ENCODE measurements around the gene STEAP3.

STEAP3 gene

DNA sequence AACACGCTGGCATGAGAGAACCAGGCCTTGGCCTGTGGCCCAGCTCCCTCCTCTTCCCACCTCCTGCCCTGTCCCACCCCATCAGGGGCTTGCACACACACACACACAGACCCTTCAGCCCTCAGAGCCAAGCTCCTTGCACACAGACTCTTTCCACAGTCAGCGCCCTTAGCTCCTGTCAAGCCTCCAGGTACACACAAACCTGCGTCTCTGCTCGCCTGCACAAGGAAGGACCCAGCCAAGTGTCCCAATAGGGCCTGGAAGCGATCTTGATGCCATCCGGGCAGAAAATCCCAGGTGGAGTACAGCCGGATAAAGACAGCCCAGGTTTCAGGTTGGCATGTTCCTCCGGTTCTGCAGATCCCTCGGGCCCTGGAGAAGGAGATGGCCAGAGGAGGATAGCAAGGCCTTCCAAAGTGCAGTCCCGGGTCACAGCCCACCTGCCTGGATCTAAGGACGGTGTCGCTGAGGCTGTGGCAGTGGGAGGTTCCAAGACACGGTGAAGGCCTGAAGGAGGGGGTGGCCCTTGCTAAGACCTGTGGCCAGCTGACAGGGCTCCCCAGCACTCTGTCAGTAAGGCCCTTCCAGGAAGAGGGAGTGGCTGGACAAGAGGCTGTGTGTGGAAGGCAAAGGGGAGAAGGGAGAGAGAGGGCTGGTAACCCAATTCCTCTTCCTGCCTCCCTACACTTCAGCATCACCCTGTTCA is 18.5 kb upstream of the STEAP3 start:
- Histone ChIP-seq H3F3A (ENCODE audit: insufficient read depth, low read length) (no peaks in the 10 kb centered on the region), H3K79me2 (ENCODE audit: low read length) (no peaks in the 10 kb centered on the region), H3K27ac (ENCODE audit: low read length) (no peak overlapping the region), H3K4me2 (ENCODE audit: low read depth, low read length) (no peak overlapping the region), H3K27me3 (replicated peaks; ENCODE audit: insufficient read depth, low read length) (no peaks in the 10 kb centered on the region), H3K9me3 (replicated peaks; ENCODE audit: insufficient read depth, low read length) (no peaks in the 10 kb centered on the region), H3K4me3 (ENCODE audit: low read length) (no peak overlapping the region), H2AFZ (ENCODE audit: low read length) (no peak overlapping the region), H3K9ac (ENCODE audit: low read length) (no peak overlapping the region), H3K4me1 (ENCODE audit: low read length) (no peaks in the 10 kb centered on the region), H3K9me2 (replicated peaks; ENCODE audit: insufficient read depth, low read length) (no peaks in the 10 kb centered on the region), H3K36me3 (replicated peaks; ENCODE audit: insufficient read depth, low read length) (no peaks in the 10 kb centered on the region), H4K20me1 (ENCODE audit: insufficient read depth, low read length) (no peaks in the 10 kb centered on the region)
- no peak for DNase-seq
- TF ChIP-seq EZH2 (optimal IDR thresholded peaks at IDR 0.05; ENCODE audit: low read depth, low read length) (no peak), EZH2phosphoT487 (IDR thresholded peaks at IDR 0.05; ENCODE audit: low read length) (no peak)
- TF ChIP-seq, protein P1, sequence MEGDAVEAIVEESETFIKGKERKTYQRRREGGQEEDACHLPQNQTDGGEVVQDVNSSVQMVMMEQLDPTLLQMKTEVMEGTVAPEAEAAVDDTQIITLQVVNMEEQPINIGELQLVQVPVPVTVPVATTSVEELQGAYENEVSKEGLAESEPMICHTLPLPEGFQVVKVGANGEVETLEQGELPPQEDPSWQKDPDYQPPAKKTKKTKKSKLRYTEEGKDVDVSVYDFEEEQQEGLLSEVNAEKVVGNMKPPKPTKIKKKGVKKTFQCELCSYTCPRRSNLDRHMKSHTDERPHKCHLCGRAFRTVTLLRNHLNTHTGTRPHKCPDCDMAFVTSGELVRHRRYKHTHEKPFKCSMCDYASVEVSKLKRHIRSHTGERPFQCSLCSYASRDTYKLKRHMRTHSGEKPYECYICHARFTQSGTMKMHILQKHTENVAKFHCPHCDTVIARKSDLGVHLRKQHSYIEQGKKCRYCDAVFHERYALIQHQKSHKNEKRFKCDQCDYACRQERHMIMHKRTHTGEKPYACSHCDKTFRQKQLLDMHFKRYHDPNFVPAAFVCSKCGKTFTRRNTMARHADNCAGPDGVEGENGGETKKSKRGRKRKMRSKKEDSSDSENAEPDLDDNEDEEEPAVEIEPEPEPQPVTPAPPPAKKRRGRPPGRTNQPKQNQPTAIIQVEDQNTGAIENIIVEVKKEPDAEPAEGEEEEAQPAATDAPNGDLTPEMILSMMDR (IDR thresholded peaks at IDR 0.05; ENCODE audit: low read length): no peak

DNA sequence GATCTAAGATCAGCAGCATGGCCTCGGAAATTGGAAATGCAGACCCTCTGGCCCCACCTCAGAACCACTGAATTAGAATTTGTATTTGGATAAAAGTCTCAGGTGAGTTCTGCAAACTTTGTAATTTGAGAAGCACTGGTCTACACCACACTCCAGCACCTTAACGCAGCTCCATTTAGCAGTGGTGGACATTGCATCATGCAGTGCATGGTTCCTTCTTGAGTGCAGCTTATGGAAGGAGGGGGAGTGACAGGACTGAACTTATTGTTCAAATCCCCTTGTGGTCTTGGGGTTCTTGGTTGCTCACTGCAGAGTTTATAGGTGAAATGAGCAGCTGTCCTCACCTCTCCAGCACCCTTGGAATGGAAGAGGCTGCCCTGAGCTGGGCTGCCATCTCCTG is 17.4 kb upstream of the STEAP3 start:
- H3K79me2 ChIP-seq (ENCODE audit: low read length): no peaks in the 10 kb centered on the region
- no peak overlapping the region for H3K4me3 ChIP-seq (ENCODE audit: low read length)
- H3K4me1 ChIP-seq (ENCODE audit: low read length): no peaks in the 10 kb centered on the region
- no peaks in the 10 kb centered on the region for H3F3A ChIP-seq (ENCODE audit: insufficient read depth, low read length)
- H3K27ac ChIP-seq (ENCODE audit: low read length): no peak overlapping the region
- TF ChIP-seq EZH2 (optimal IDR thresholded peaks at IDR 0.05; ENCODE audit: low read depth, low read length) (no peak), EZH2phosphoT487 (IDR thresholded peaks at IDR 0.05; ENCODE audit: low read length) (no peak)
- TF ChIP-seq, protein P1 (IDR thresholded peaks at IDR 0.05; ENCODE audit: low read length): no peak
- H3K9me3 ChIP-seq (replicated peaks; ENCODE audit: insufficient read depth, low read length): no peaks in the 10 kb centered on the region
- H3K9ac ChIP-seq (ENCODE audit: low read length): no peak overlapping the region
- no peak for DNase-seq
- no peaks in the 10 kb centered on the region for H4K20me1 ChIP-seq (ENCODE audit: insufficient read depth, low read length)
- H3K27me3 ChIP-seq (replicated peaks; ENCODE audit: insufficient read depth, low read length): no peaks in the 10 kb centered on the region
- no peak overlapping the region for H3K4me2 ChIP-seq (ENCODE audit: low read depth, low read length)
- no peak overlapping the region for H2AFZ ChIP-seq (ENCODE audit: low read length)
- H3K9me2 ChIP-seq (replicated peaks; ENCODE audit: insufficient read depth, low read length): no peaks in the 10 kb centered on the region
- no peaks in the 10 kb centered on the region for H3K36me3 ChIP-seq (replicated peaks; ENCODE audit: insufficient read depth, low read length)

DNA sequence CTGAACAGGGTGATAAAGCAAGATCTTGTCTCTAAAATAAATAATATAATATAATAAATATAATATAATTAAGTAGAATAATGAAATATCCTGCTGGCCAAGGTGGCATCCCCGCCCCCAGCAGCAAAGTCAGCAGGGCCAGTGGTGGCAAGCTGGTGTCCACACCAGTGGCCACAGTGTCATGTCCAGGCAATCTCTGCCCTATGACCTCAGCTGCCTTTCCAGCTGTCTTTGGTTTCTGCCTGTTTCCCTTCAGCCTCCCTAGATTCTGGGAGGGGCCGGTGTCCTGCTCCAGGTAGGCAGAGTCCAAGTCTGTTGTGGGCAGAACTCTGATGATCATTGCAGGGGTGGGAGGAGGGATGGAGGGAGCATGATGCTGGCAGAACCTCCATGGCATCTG is 16.2 kb upstream of the STEAP3 start:
- Histone ChIP-seq H3K9me3 (replicated peaks; ENCODE audit: insufficient read depth, low read length) (no peaks in the 10 kb centered on the region), H4K20me1 (ENCODE audit: insufficient read depth, low read length) (no peaks in the 10 kb centered on the region), H3K27me3 (replicated peaks; ENCODE audit: insufficient read depth, low read length) (no peaks in the 10 kb centered on the region), H3K27ac (ENCODE audit: low read length) (no peak overlapping the region), H3K36me3 (replicated peaks; ENCODE audit: insufficient read depth, low read length) (no peaks in the 10 kb centered on the region), H3K9me2 (replicated peaks; ENCODE audit: insufficient read depth, low read length) (no peaks in the 10 kb centered on the region), H3F3A (ENCODE audit: insufficient read depth, low read length) (no peaks in the 10 kb centered on the region), H3K4me2 (ENCODE audit: low read depth, low read length) (no peak overlapping the region), H3K4me1 (ENCODE audit: low read length) (no peaks in the 10 kb centered on the region), H3K79me2 (ENCODE audit: low read length) (no peaks in the 10 kb centered on the region), H3K9ac (ENCODE audit: low read length) (no peak overlapping the region), H2AFZ (ENCODE audit: low read length) (no peak overlapping the region), H3K4me3 (ENCODE audit: low read length) (no peak overlapping the region)
- TF ChIP-seq, protein P1 (IDR thresholded peaks at IDR 0.05; ENCODE audit: low read length): no peak
- no peak for TF ChIP-seq EZH2 (optimal IDR thresholded peaks at IDR 0.05; ENCODE audit: low read depth, low read length)
- TF ChIP-seq EZH2phosphoT487 (IDR thresholded peaks at IDR 0.05; ENCODE audit: low read length): no peak
- DNase-seq: no peak
